Skeletal muscle satellite cell (primary cell): ENCODE data around the gene FBXL7.

ENCODE experiments used
- H3K27me3 ChIP-seq: 2 replicates; pipeline ENCODE4 v1.7.0; 2013; ENCODE audit warnings: low read length; ENCODE audit not compliant: control insufficient read depth, insufficient read depth
- H3K36me3 ChIP-seq: 2 replicates; pipeline ENCODE4 v1.7.0; 2013; ENCODE audit warnings: mild to moderate bottlenecking, control low read depth, low read length; ENCODE audit not compliant: insufficient read depth
- H3K4me1 ChIP-seq: 2 replicates; pipeline ENCODE4 v1.7.0; 2013; ENCODE audit warnings: low read length; ENCODE audit not compliant: control insufficient read depth, insufficient read depth
- H3K4me2 ChIP-seq: 2 replicates; pipeline ENCODE4 v1.7.0; 2013; ENCODE audit warnings: mild to moderate bottlenecking, low read length
- H3K4me3 ChIP-seq: 2 replicates; pipeline ENCODE4 v1.7.0; 2013; ENCODE audit warnings: low read length
- H3K9ac ChIP-seq: 2 replicates; pipeline ENCODE4 v1.7.0; 2013; ENCODE audit warnings: mild to moderate bottlenecking, low read depth, low read length, moderate library complexity
- H3K9me3 ChIP-seq: replicated peaks from 2 replicates; pipeline ENCODE4 v1.7.0; 2013; ENCODE audit warnings: mild to moderate bottlenecking, control low read depth, low read length

FBXL7 gene

DNA sequence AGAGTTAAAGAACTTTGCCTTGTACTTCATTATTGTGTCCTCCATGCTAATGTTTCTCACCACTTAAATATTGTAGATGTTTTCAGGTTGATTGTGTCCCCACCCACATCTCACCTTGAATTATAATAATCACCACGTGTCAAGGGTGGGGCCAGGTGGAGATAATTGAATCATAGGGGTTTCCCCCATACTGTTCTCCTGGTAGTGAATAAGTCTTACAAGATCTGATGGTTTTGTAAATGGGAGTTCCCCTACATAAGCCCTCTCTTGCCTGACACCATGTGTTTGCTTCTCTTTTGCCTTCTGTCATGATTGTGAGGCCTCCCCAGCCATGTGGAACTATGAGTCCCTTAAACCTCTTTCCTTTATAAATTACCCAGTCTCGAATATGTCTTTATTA, 248.3 kb downstream of the FBXL7 start:
- H3K36me3 ChIP-seq = no peaks in the 10 kb centered on the region
- no peaks in the 10 kb centered on the region for H3K9me3 ChIP-seq
- no peak overlapping the region for H3K4me2 ChIP-seq
- H3K27me3 ChIP-seq = no peaks in the 10 kb centered on the region
- peaks cover 4% of the 10 kb centered on the region for H3K4me1 ChIP-seq
- H3K9ac ChIP-seq = no peak overlapping the region
- no peak overlapping the region for H3K4me3 ChIP-seq

DNA sequence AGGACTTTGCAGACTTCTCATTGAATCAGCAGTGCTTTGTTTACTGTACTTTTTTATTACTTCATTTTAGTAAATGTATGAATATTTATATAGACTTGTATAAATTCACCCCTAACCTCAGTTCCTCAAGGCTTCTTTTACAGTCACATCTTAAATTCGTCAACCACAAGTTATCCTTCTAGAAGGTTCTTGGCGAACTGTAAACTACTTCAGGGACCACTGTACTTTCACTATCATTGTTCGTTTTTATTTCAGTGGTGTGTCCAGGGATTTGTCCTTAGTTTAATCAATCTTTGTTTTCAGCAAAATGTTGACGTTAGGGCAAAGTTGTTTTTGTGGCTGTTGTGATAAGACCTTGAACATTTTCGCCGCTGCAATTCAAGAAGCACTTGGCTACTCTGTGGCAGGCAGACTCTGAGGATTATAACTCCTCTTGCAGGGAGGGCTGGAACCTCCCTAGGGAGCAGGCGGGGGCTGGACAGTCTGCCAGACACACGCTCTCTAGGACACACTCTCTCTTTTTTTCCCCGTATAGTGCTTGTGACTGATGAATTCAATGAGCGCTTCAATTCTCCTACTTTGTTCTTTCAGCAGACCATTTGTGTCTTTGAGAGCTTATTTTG, 252.8 kb downstream of the FBXL7 start:
- Histone ChIP-seq H3K4me3 (peak overlapping the region; percentile 65), H3K9ac (peak overlapping the region; percentile 16), H3K4me2 (peak overlapping the region; percentile 81), H3K4me1 (peaks cover 12% of the 10 kb centered on the region), H3K27me3 (no peaks in the 10 kb centered on the region), H3K9me3 (no peaks in the 10 kb centered on the region), H3K36me3 (no peaks in the 10 kb centered on the region)

DNA sequence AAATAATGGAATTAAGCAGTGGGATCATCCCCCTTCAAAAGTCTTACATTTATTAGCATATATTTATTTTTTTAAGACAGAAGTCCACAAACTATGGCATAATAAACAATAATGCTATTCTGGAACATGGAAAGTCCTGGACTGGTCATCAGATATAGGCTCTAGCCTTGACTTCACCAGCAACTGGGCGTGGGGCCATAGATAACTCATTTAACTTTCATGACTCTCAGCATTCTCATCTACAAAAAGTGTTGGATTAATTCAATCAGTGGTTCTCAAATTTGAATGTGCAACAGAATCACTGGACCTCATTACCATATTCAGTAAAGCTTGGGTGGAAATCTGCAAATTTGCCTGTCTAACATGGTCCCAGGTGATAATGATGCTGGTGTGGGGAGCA, 253.8 kb downstream of the FBXL7 start:
- H3K9ac ChIP-seq = no peak overlapping the region
- no peaks in the 10 kb centered on the region for H3K27me3 ChIP-seq
- no peak overlapping the region for H3K4me3 ChIP-seq
- no peak overlapping the region for H3K4me2 ChIP-seq
- peaks cover 12% of the 10 kb centered on the region for H3K4me1 ChIP-seq
- no peaks in the 10 kb centered on the region for H3K9me3 ChIP-seq
- no peaks in the 10 kb centered on the region for H3K36me3 ChIP-seq

DNA sequence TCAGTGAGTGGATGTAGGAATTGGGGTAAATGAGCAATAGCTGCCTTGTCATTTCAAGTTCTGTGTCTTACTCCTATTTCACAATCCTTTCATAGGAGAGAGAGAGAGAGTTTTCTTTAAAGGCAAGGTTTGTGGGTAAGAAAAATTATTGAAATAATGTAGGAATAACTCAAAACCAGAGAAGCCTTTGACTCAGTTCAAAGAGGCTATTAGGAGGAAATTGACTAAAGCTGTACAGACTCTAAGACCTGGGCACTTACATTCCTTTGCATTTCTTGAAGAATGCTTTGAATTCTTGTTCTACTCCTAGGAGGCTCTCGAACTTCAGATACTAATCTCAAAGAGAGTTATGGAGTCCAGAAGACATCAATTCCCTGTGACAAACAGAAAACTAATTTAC, 257.1 kb downstream of the FBXL7 start:
- H3K27me3 ChIP-seq = no peaks in the 10 kb centered on the region
- no peak overlapping the region for H3K9ac ChIP-seq
- no peaks in the 10 kb centered on the region for H3K36me3 ChIP-seq
- no peak overlapping the region for H3K4me2 ChIP-seq
- H3K4me1 ChIP-seq = peaks cover 12% of the 10 kb centered on the region
- no peak overlapping the region for H3K4me3 ChIP-seq
- no peaks in the 10 kb centered on the region for H3K9me3 ChIP-seq

DNA sequence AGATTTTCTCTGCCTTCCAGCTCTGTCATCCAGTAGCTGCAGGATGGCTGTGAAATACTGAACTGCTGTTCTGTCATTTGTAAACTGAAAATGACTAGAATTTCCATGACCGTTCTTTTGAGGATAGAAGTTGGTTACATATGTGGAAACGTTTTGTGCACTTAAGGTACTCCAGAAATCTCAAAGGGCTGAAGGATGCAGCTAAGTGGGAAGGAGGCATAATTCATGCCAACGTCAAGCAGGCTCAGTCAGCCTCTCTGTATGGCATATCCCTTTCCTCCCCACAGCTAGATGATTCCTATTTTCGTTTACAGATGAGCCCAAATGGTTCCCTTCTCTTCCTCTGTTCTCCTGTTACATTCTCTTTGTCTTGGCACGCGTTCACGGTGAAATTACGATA, 257.6 kb downstream of the FBXL7 start:
- Histone ChIP-seq H3K27me3 (no peaks in the 10 kb centered on the region), H3K9ac (no peak overlapping the region), H3K9me3 (no peaks in the 10 kb centered on the region), H3K36me3 (no peaks in the 10 kb centered on the region), H3K4me3 (no peak overlapping the region), H3K4me2 (no peak overlapping the region), H3K4me1 (peaks cover 12% of the 10 kb centered on the region)

DNA sequence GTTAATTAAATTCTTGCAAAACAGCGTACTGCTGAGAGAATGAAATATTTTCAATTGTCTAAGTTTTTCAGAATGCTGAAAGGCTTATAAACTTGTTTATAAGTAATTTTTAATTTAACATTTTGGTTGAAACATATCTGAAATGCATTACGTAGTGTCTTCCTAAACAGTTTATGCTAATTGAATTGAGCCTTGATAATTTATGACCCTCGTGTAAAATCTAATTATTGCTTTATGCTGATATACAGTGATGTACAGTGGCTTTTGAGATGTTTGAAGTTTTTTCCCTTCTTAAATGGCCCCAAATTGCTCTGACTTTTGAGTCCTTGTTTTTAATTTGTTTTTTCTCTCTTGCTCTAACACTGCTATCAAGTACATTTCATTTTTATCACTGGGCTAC, 262.7 kb downstream of the FBXL7 start:
- H3K4me3 ChIP-seq = no peak overlapping the region
- no peak overlapping the region for H3K4me2 ChIP-seq
- H3K9me3 ChIP-seq = no peaks in the 10 kb centered on the region
- H3K4me1 ChIP-seq = peaks cover under 1% of the 10 kb centered on the region
- no peaks in the 10 kb centered on the region for H3K27me3 ChIP-seq
- no peaks in the 10 kb centered on the region for H3K36me3 ChIP-seq
- H3K9ac ChIP-seq = no peak overlapping the region

DNA sequence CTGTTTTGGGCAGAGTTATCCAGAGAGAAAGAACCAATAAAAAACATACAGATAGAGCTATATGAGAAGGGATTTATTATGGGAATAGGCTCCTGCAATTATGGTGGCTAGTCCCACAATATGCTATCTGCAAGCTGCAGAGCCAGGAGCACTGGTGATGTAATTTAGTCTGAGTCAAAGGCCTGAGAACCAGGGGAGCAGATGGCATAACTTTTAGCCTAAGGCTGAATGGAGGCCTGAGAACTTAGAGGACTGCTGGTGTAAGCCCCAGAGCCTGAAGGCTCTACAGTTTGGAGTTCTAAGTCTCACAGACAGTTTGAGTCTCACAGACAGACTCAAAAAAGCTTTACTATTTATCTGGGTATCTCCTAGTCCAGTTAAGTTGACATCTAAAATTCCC, 263.8 kb downstream of the FBXL7 start:
- H3K4me3 ChIP-seq = no peak overlapping the region
- H3K4me2 ChIP-seq = no peak overlapping the region
- H3K36me3 ChIP-seq = no peaks in the 10 kb centered on the region

DNA sequence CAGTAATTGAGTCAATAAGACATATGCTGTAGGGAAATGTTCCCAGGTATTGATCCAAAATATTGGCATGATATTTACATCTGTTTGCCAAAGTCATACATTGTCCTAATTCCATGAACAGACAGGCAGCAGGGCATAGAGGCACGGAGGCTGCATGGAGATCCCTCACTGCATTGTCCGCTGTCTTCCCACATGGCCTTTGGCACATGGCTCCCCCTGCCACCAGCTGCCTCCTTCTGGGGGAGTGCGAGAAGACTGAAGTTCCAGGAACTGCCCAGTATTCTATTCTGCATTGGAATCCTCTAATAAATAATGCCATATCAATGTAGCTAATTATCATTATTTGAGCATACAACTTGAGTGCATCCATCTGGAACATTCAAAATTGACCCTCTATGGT, 269.0 kb downstream of the FBXL7 start:
- Histone ChIP-seq H3K27me3 (no peaks in the 10 kb centered on the region), H3K4me1 (no peaks in the 10 kb centered on the region), H3K9ac (no peak overlapping the region), H3K4me2 (no peak overlapping the region), H3K9me3 (no peaks in the 10 kb centered on the region), H3K4me3 (no peak overlapping the region), H3K36me3 (no peaks in the 10 kb centered on the region)

More for the DNA sequence above, 263.8 kb downstream of the FBXL7 start:
- no peaks in the 10 kb centered on the region for H3K27me3 ChIP-seq
- H3K9ac ChIP-seq = no peak overlapping the region
- H3K4me1 ChIP-seq = no peaks in the 10 kb centered on the region
- H3K9me3 ChIP-seq = no peaks in the 10 kb centered on the region

DNA sequence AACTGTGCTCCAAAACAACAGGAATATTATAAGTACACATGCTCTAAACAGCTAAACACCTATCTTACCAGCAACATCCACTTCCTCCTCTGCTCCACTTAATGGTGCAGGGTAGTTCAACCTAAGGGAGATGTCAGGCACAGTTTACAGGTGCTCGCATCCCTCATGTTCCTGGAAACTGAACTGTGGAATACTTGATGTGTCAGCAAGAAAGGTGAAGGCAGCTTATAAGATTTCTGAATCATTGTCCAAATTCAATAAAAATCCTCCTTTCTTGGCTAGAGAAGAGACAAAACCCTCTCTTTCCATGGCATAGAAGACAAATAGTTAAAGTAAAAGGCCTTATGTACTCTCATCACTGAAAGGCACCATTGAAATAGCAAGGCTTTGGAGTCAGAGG, 272.2 kb downstream of the FBXL7 start:
- H3K27me3 ChIP-seq = no peaks in the 10 kb centered on the region
- no peaks in the 10 kb centered on the region for H3K9me3 ChIP-seq
- no peak overlapping the region for H3K4me2 ChIP-seq
- no peak overlapping the region for H3K9ac ChIP-seq
- no peaks in the 10 kb centered on the region for H3K4me1 ChIP-seq
- no peak overlapping the region for H3K4me3 ChIP-seq
- H3K36me3 ChIP-seq = no peaks in the 10 kb centered on the region

DNA sequence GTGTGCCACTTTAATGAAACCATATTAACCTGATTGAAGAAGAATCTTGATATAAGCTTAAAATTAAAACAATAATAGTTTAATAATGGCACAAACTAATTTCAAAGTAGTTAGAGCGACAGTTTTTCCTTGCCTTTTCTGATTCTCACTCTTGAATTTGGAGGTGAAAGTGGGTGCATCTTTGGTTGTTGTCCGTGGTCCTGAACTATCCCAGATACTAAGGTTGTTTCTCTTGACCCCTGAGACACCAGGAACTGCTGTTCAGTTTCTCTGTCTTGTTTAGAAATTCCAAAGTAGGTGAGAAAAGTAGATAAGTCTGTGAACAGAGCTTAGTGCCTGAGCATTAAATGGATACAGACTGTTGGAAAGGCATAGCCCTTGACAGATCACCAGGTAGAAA, 274.7 kb downstream of the FBXL7 start:
- no peak overlapping the region for H3K4me2 ChIP-seq

DNA sequence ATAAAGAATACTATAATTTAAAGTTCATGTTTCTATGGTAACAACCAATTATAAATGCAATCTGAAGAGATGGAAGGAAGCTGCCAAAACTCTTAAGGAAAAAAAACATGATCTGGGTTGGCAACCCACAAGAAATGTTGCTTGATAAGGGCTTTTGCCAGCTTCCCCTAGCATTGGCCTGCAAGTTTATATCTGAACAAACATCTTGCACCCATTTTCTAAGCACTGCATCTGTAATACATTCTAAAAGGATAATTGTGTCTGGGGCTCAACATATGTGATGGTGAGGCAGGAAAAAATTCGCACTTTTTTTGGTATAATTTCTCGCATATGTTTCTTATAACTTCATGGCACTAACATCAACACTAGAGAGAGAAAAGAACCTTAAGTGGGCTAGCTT, 276.4 kb downstream of the FBXL7 start:
- no peaks in the 10 kb centered on the region for H3K4me1 ChIP-seq
- H3K4me3 ChIP-seq = no peak overlapping the region
- no peak overlapping the region for H3K4me2 ChIP-seq
- H3K9ac ChIP-seq = no peak overlapping the region
- H3K27me3 ChIP-seq = no peaks in the 10 kb centered on the region
- H3K9me3 ChIP-seq = no peaks in the 10 kb centered on the region
- no peaks in the 10 kb centered on the region for H3K36me3 ChIP-seq

More for the DNA sequence above, 274.7 kb downstream of the FBXL7 start:
- Histone ChIP-seq H3K36me3 (no peaks in the 10 kb centered on the region), H3K9me3 (no peaks in the 10 kb centered on the region), H3K4me3 (no peak overlapping the region), H3K4me1 (no peaks in the 10 kb centered on the region), H3K9ac (no peak overlapping the region), H3K27me3 (no peaks in the 10 kb centered on the region)

DNA sequence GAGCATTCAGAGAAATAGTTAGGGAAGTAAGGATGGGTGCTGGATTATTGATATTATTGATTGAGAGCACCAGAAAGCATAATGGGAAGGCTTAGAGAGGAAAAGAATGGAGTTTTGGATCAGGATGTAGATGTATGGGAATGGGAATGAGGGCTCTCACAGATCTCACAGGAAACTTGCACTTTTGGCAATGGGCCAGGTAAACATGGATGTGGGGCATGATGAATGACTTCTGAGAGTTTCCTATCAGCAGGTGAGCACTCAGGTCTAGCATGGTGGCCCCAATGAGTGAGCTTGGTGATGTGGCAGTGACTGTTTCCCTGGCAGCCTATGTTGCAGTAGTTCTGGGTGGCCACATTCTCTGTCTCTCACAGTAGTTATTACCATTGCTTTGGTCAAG, 283.8 kb downstream of the FBXL7 start:
- no peaks in the 10 kb centered on the region for H3K9me3 ChIP-seq
- no peaks in the 10 kb centered on the region for H3K36me3 ChIP-seq
- no peak overlapping the region for H3K9ac ChIP-seq
- no peak overlapping the region for H3K4me3 ChIP-seq
- H3K4me1 ChIP-seq = no peaks in the 10 kb centered on the region
- no peak overlapping the region for H3K4me2 ChIP-seq
- H3K27me3 ChIP-seq = no peaks in the 10 kb centered on the region
